ENCODE results near the gene DGKI. TPM values are rescaled to one million over a fixed set of nuclear protein-coding genes. Genes with fewer than 3 reads are reported as not detected.

The DGKI gene
- total and polyA plus RNA-seq, 5 donors from 2014 or later, result not detected

DNA sequence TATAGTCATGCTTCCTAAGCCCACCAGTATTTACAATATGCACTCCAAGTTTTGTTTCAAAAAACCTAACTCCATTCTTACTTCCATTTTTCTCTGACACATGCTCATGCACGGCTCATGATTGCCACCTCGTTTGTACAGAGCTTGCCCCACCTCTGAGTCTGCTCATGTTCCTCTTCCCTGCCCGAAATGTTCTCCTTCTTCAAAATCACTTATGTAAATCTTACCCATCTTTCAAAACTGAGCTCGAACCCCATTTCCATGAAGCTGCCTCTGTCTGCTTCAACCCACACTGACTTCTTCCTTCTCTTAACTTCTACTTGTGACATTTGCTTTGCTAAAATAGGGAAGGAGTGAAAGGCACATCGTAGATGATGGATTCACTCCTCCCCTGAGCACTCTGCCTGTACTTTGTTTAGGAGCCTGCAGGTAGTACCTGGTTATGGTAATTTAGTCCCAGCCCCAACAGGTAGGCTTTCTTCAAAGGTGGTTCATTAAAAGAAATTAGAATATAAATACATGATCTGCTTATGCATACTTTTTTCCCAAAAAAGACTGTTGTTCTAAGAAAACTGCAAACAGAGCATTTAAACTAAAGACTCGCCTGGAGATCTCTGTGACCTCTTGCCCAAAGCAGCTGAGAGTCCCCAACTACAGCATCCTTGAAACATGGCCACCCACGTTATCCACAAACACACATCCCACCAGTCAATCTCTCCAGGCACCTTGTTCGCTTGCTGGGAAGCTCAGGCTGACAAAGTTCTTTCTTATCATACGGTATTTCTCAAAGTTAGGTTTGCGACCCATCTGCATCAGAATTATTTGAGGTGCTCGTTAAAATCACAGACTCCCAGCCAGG lies 172.0 kb downstream of the DGKI start:
- Histone ChIP-seq H3K9me3 (ENCODE audit: control insufficient read depth in 2 of 2, low read length in 2 of 2) (no peaks in the 10 kb centered on the region), H3K27me3 (ENCODE audit: control insufficient read depth, insufficient read depth, low read length) (no peaks in the 10 kb centered on the region), H3K36me3 (ENCODE audit: control insufficient read depth, insufficient read depth, low read length) (no peaks in the 10 kb centered on the region), H3K27ac (ENCODE audit: insufficient read depth, low read length, poor library complexity, severe bottlenecking) (no peak overlapping the region), H3K4me1 (ENCODE audit: control insufficient read depth, insufficient read depth, low read length, poor library complexity, severe bottlenecking) (no peaks in the 10 kb centered on the region), H3K4me3 (ENCODE audit: low read depth, low read length) (no peak overlapping the region)
- DNase-seq (no peak), ATAC-seq (ENCODE audit: low read depth in 2 of 2) (no peak)
- peaks cover 0 to 2% (median 0%) of the 10 kb centered on the region in 7 donors for H3K9me3 Mint-ChIP-seq
- no peaks in the 10 kb centered on the region for H3K4me1 Mint-ChIP-seq
- H3K36me3 Mint-ChIP-seq, result no peaks in the 10 kb centered on the region
- no peak overlapping the region for H3K4me3 Mint-ChIP-seq
- H3K27me3 Mint-ChIP-seq, result peaks cover 8% of the 10 kb centered on the region
- no peak overlapping the region for H3K27ac Mint-ChIP-seq

DNA sequence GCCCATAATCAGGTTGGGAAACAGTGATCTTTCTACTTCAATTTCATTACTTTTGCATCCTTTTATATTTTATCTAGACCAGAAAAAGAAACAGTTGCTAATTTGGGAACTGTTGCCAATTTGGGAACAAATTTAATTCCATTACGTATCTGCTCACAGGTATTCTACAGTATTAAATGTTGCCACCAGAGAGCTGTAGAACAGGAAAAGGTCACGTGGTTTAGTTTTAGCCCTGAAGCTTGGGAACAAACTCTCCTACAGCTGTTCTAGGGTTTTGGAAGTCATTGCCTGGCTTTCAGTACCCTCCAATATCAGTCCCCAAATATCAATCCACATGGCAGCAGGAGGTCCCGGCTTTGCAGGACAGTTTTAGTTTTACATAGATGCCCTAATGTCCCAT lies 172.7 kb downstream of the DGKI start:
- no peak overlapping the region for H3K27ac Mint-ChIP-seq
- Histone ChIP-seq H3K36me3 (ENCODE audit: control insufficient read depth, insufficient read depth, low read length) (no peaks in the 10 kb centered on the region), H3K27me3 (ENCODE audit: control insufficient read depth, insufficient read depth, low read length) (no peaks in the 10 kb centered on the region), H3K27ac (ENCODE audit: insufficient read depth, low read length, poor library complexity, severe bottlenecking) (no peak overlapping the region), H3K9me3 (ENCODE audit: control insufficient read depth in 2 of 2, low read length in 2 of 2) (no peaks in the 10 kb centered on the region), H3K4me3 (ENCODE audit: low read depth, low read length) (no peak overlapping the region), H3K4me1 (ENCODE audit: control insufficient read depth, insufficient read depth, low read length, poor library complexity, severe bottlenecking) (no peaks in the 10 kb centered on the region)
- DNase-seq (no peak), ATAC-seq (ENCODE audit: low read depth in 2 of 2) (no peak)
- H3K4me3 Mint-ChIP-seq, result no peak overlapping the region
- H3K9me3 Mint-ChIP-seq, result peaks cover 0 to 2% (median 0%) of the 10 kb centered on the region in 7 donors
- no peaks in the 10 kb centered on the region for H3K4me1 Mint-ChIP-seq
- peaks cover 8% of the 10 kb centered on the region for H3K27me3 Mint-ChIP-seq
- no peaks in the 10 kb centered on the region for H3K36me3 Mint-ChIP-seq

DNA sequence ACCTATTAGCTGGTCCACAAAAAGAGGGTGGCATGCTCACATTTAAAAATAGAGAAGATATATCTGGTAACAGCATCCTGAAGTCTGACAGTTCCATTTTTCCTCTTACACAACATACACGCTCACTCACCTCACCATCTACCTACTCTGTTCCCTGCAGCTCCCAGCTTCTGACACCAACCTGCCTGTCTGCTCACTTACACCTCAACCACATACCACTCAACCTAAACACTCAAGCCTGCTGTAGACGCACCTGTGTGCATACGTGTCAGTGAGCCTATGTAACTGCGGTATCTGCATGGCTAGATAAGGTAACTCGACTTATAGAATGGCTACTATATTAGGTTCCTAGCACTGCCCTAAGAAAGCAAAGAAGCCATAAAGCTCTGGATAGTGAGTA lies 174.9 kb downstream of the DGKI start:
- Histone ChIP-seq H3K27me3 (ENCODE audit: control insufficient read depth, insufficient read depth, low read length) (peaks cover 5% of the 10 kb centered on the region), H3K27ac (ENCODE audit: insufficient read depth, low read length, poor library complexity, severe bottlenecking) (no peak overlapping the region), H3K4me3 (ENCODE audit: low read depth, low read length) (no peak overlapping the region), H3K9me3 (ENCODE audit: control insufficient read depth in 2 of 2, low read length in 2 of 2) (no peaks in the 10 kb centered on the region), H3K4me1 (ENCODE audit: control insufficient read depth, insufficient read depth, low read length, poor library complexity, severe bottlenecking) (no peaks in the 10 kb centered on the region), H3K36me3 (ENCODE audit: control insufficient read depth, insufficient read depth, low read length) (no peaks in the 10 kb centered on the region)
- Mint-ChIP-seq H3K4me3 (no peak overlapping the region), H3K4me1 (no peaks in the 10 kb centered on the region), H3K27ac (no peak overlapping the region), H3K36me3 (no peaks in the 10 kb centered on the region), H3K9me3 (peaks cover 0 to 2% (median 0%) of the 10 kb centered on the region in 7 donors), H3K27me3 (peaks cover 4% of the 10 kb centered on the region)
- no peak for ATAC-seq (ENCODE audit: low read depth in 2 of 2)
- DNase-seq, result no peak

DNA sequence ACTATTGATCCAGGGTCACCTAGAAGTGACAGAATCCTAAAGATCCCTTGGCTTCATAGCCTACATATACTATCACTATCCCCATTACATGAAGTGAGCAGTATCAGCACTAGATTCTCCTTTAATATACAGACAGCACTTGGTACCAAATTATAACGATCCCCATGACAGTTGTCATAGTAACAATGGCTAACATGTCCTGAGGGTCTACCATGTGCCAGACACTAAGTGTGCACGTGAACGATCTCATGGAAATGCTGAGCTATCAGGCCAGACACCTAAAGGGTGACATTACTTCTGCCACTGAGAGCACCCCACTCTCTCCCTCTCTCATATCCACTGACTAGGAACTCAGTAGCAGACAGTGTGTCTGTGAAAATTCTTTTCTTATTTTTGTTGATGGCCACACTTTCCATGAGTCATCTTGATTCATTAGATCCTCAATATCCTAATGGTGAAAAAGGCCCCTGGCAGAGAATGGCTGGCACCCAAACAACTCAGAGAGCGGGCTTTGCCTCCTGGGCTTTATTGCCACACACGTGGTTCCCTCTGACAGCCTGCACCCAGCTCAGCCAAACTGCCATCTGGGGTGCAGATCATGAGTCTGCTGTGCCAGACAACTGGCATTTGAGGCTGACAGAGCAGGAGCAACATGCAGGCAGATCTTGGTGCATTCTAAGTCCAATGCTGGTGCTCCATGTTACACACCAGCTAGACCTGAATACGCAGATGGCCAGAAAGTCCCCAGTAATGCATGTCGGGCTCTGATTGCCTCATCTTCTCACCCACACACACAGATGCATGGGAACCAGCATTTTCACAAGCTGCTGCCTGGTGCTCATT lies 176.3 kb downstream of the DGKI start:
- Histone ChIP-seq H3K36me3 (ENCODE audit: control insufficient read depth, insufficient read depth, low read length) (no peaks in the 10 kb centered on the region), H3K4me1 (ENCODE audit: control insufficient read depth, insufficient read depth, low read length, poor library complexity, severe bottlenecking) (no peaks in the 10 kb centered on the region), H3K27ac (ENCODE audit: insufficient read depth, low read length, poor library complexity, severe bottlenecking) (no peak overlapping the region), H3K27me3 (ENCODE audit: control insufficient read depth, insufficient read depth, low read length) (peaks cover 5% of the 10 kb centered on the region), H3K4me3 (ENCODE audit: low read depth, low read length) (no peak overlapping the region), H3K9me3 (ENCODE audit: control insufficient read depth in 2 of 2, low read length in 2 of 2) (no peaks in the 10 kb centered on the region)
- Mint-ChIP-seq H3K9me3 (peaks cover 0 to 2% (median 0%) of the 10 kb centered on the region in 7 donors), H3K36me3 (no peaks in the 10 kb centered on the region), H3K4me3 (no peak overlapping the region), H3K27ac (no peak overlapping the region), H3K4me1 (no peaks in the 10 kb centered on the region), H3K27me3 (no peaks in the 10 kb centered on the region)
- ATAC-seq (ENCODE audit: low read depth in 2 of 2) (no peak), DNase-seq (no peak)

DNA sequence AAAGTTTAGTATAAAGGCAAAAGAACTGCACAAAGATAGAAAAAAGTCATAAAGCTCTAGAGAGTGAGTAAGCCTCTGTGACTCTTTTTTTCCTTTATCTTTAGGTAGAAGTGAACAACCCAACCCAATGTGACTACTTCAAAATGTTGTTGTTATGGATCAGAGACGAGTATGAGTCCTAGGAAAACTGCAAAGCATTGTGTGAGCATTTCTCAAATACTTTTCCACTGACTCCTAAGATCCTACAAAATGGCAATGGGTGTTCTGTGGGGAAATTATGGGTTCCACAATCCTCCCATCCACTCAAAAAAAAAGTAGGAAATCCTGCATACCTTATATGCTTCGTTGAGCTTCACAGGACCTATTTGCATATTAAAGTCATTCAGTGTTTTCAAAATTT lies 177.1 kb downstream of the DGKI start:
- Mint-ChIP-seq H3K4me3 (no peak overlapping the region), H3K27ac (no peak overlapping the region), H3K27me3 (no peaks in the 10 kb centered on the region), H3K36me3 (no peaks in the 10 kb centered on the region), H3K4me1 (no peaks in the 10 kb centered on the region), H3K9me3 (peaks cover 0 to 2% (median 0%) of the 10 kb centered on the region in 7 donors)
- Histone ChIP-seq H3K4me1 (ENCODE audit: control insufficient read depth, insufficient read depth, low read length, poor library complexity, severe bottlenecking) (no peaks in the 10 kb centered on the region), H3K9me3 (ENCODE audit: control insufficient read depth in 2 of 2, low read length in 2 of 2) (no peaks in the 10 kb centered on the region), H3K36me3 (ENCODE audit: control insufficient read depth, insufficient read depth, low read length) (no peaks in the 10 kb centered on the region), H3K4me3 (ENCODE audit: low read depth, low read length) (no peak overlapping the region), H3K27ac (ENCODE audit: insufficient read depth, low read length, poor library complexity, severe bottlenecking) (no peak overlapping the region), H3K27me3 (ENCODE audit: control insufficient read depth, insufficient read depth, low read length) (peaks cover 5% of the 10 kb centered on the region)
- DNase-seq (no peak), ATAC-seq (ENCODE audit: low read depth in 2 of 2) (no peak)

DNA sequence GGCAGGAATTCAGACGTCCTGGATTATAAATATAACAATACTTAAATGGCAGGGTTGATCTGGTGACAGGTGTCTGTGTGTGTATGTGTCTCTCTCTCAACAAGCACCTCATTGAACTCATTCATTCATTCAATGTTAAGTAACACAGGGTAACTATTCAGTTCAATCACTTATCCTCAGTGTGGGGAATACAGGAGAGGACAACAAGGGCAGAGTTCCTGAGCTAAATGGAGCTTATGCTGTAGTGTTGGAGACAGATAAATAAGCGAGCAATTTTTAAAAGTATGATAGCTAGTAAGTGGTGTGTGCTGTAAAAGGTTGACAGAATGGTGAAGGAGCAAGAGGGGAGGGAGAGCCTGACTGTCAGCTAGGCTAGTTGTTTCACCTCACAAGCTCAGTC lies 178.4 kb downstream of the DGKI start:
- Mint-ChIP-seq H3K27me3 (no peaks in the 10 kb centered on the region), H3K4me3 (no peak overlapping the region), H3K9me3 (peaks cover 0 to 2% (median 0%) of the 10 kb centered on the region in 7 donors), H3K27ac (no peak overlapping the region), H3K36me3 (no peaks in the 10 kb centered on the region), H3K4me1 (no peaks in the 10 kb centered on the region)
- Histone ChIP-seq H3K27me3 (ENCODE audit: control insufficient read depth, insufficient read depth, low read length) (peaks cover 5% of the 10 kb centered on the region), H3K27ac (ENCODE audit: insufficient read depth, low read length, poor library complexity, severe bottlenecking) (no peak overlapping the region), H3K4me1 (ENCODE audit: control insufficient read depth, insufficient read depth, low read length, poor library complexity, severe bottlenecking) (no peaks in the 10 kb centered on the region), H3K9me3 (ENCODE audit: control insufficient read depth in 2 of 2, low read length in 2 of 2) (no peaks in the 10 kb centered on the region), H3K4me3 (ENCODE audit: low read depth, low read length) (no peak overlapping the region), H3K36me3 (ENCODE audit: control insufficient read depth, insufficient read depth, low read length) (no peaks in the 10 kb centered on the region)
- DNase-seq (no peak), ATAC-seq (ENCODE audit: low read depth in 2 of 2) (no peak)

DNA sequence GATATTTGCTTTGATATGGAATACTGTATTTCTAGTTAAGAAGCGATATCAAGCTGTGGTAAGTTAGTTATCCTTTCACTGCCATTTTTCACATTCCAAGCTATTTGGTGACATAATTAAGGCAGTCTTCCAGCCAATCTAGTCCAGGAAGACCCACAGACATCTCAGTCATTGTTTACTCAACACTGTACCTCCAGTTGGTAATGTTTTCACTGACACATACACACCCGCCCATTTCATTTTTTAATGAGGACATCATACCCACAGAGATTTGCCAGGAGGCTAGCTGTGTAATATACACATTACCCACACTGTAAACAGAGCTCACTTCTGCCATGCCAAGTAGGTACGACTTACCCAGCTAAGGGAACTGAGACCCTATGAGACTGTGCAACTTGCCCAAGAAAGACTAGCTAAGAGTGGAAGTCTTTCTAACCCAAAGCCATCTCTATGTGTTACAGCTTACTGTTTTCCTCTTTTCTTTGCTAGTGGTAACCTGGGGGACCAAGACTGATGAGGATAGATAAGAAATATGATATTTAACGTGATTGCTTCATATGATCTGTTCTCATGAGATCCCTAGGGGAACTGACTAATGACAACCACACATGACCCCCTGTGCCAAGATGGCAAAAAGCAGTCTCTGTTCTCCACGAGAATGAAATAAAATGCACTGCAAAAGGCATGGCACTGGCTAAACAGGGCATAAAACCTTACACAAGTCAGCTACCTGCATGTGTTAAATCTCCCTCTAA lies 179.0 kb downstream of the DGKI start:
- Mint-ChIP-seq H3K4me1 (no peaks in the 10 kb centered on the region), H3K4me3 (no peak overlapping the region), H3K9me3 (peaks cover 0 to 1% (median 0%) of the 10 kb centered on the region in 7 donors), H3K36me3 (no peaks in the 10 kb centered on the region), H3K27ac (no peak overlapping the region), H3K27me3 (no peaks in the 10 kb centered on the region)
- H3K36me3 ChIP-seq (ENCODE audit: control insufficient read depth, insufficient read depth, low read length), result no peaks in the 10 kb centered on the region
- DNase-seq, result no peak
- peaks cover 5% of the 10 kb centered on the region for H3K27me3 ChIP-seq (ENCODE audit: control insufficient read depth, insufficient read depth, low read length)
- H3K9me3 ChIP-seq (ENCODE audit: control insufficient read depth in 2 of 2, low read length in 2 of 2), result no peaks in the 10 kb centered on the region
- no peak overlapping the region for H3K4me3 ChIP-seq (ENCODE audit: low read depth, low read length)
- no peak overlapping the region for H3K27ac ChIP-seq (ENCODE audit: insufficient read depth, low read length, poor library complexity, severe bottlenecking)
- no peak for ATAC-seq (ENCODE audit: low read depth in 2 of 2)
- H3K4me1 ChIP-seq (ENCODE audit: control insufficient read depth, insufficient read depth, low read length, poor library complexity, severe bottlenecking), result no peaks in the 10 kb centered on the region

All from CD4-positive, CD25-positive, alpha-beta regulatory T cell (primary cell).